Stimulated activated naive CD8-positive, alpha-beta T cell treated with anti-CD3 and anti-CD28 coated beads, Interleukin-15, Interleukin-2, amounts not matched to agents 100 ng/mL and 50 ng/mL, for 24 hours (primary cell): Measurements from ENCODE around the gene PHF1.

ENCODE experiments used
- H3K27ac Mint-ChIP-seq: one replicate; pipeline ENCODE4 v1.8.0; 2021; ENCODE audit warnings: mild to moderate bottlenecking, mixed read lengths
- H3K27me3 Mint-ChIP-seq: one replicate; pipeline ENCODE4 v1.8.0; 2021; ENCODE audit warnings: mixed read lengths
- H3K36me3 Mint-ChIP-seq: one replicate; pipeline ENCODE4 v1.8.0; 2021; ENCODE audit warnings: low read depth, mixed read lengths
- H3K4me1 Mint-ChIP-seq: one replicate; pipeline ENCODE4 v1.8.0; 2021; ENCODE audit warnings: low read depth, mixed read lengths
- H3K4me3 Mint-ChIP-seq: one replicate; pipeline ENCODE4 v1.8.0; 2021; ENCODE audit warnings: mild to moderate bottlenecking, mixed read lengths
- H3K9me3 Mint-ChIP-seq: one replicate; pipeline ENCODE4 v1.8.0; 2021; ENCODE audit warnings: mixed read lengths

The PHF1 gene

GRCh38 chr6:33430991-33431879, 20.4 kb downstream of the PHF1 start:
- H3K4me3 Mint-ChIP-seq = peak overlapping the region; percentile 94
- H3K36me3 Mint-ChIP-seq = peaks cover 24% of the 10 kb centered on the region
- H3K27ac Mint-ChIP-seq = peak overlapping the region; percentile 69
- no peaks in the 10 kb centered on the region for H3K27me3 Mint-ChIP-seq
- no peaks in the 10 kb centered on the region for H3K9me3 Mint-ChIP-seq
- peaks cover 67% of the 10 kb centered on the region for H3K4me1 Mint-ChIP-seq

GRCh38 chr6:33431880-33432541, 21.2 kb downstream of the PHF1 start:
- H3K27ac Mint-ChIP-seq = peak overlapping the region; percentile 80
- H3K27me3 Mint-ChIP-seq = no peaks in the 10 kb centered on the region
- no peaks in the 10 kb centered on the region for H3K9me3 Mint-ChIP-seq
- H3K36me3 Mint-ChIP-seq = peaks cover 31% of the 10 kb centered on the region
- peaks cover 60% of the 10 kb centered on the region for H3K4me1 Mint-ChIP-seq
- peak overlapping the region; percentile 94 for H3K4me3 Mint-ChIP-seq

- H3K4me1 Mint-ChIP-seq = peaks cover 54% of the 10 kb centered on the region
- H3K9me3 Mint-ChIP-seq = no peaks in the 10 kb centered on the region
- peaks cover 36% of the 10 kb centered on the region for H3K36me3 Mint-ChIP-seq
- peak overlapping the region; percentile 69 for H3K27ac Mint-ChIP-seq
- H3K27me3 Mint-ChIP-seq = no peaks in the 10 kb centered on the region
- H3K4me3 Mint-ChIP-seq = peak overlapping the region; percentile 94
These were observed 21.7 kb downstream of the PHF1 start for GRCh38 chr6:33432546-33432945.

- no peaks in the 10 kb centered on the region for H3K9me3 Mint-ChIP-seq
- H3K4me1 Mint-ChIP-seq = peaks cover 54% of the 10 kb centered on the region
These were observed 22.3 kb downstream of the PHF1 start for GRCh38 chr6:33433001-33433543.

GRCh38 chr6:33433544-33434191, 22.9 kb downstream of the PHF1 start:
- peaks cover 49% of the 10 kb centered on the region for H3K4me1 Mint-ChIP-seq
- H3K4me3 Mint-ChIP-seq = no peak overlapping the region
- peaks cover 37% of the 10 kb centered on the region for H3K36me3 Mint-ChIP-seq
- H3K9me3 Mint-ChIP-seq = no peaks in the 10 kb centered on the region
- no peaks in the 10 kb centered on the region for H3K27me3 Mint-ChIP-seq
- H3K27ac Mint-ChIP-seq = peak overlapping the region; percentile 42

More at GRCh38 chr6:33433001-33433543, 22.3 kb downstream of the PHF1 start:
- peak overlapping the region; percentile 94 for H3K4me3 Mint-ChIP-seq
- H3K27ac Mint-ChIP-seq = peak overlapping the region; percentile 21
- no peaks in the 10 kb centered on the region for H3K27me3 Mint-ChIP-seq
- peaks cover 37% of the 10 kb centered on the region for H3K36me3 Mint-ChIP-seq

- Mint-ChIP-seq H3K4me1 (peaks cover 39% of the 10 kb centered on the region), H3K36me3 (peaks cover 42% of the 10 kb centered on the region), H3K9me3 (no peaks in the 10 kb centered on the region), H3K4me3 (no peak overlapping the region), H3K27ac (no peak overlapping the region), H3K27me3 (no peaks in the 10 kb centered on the region)
These were observed 24.1 kb downstream of the PHF1 start for GRCh38 chr6:33434961-33435360.

GRCh38 chr6:33437666-33438065, 26.9 kb downstream of the PHF1 start:
- peaks cover 15% of the 10 kb centered on the region for H3K4me1 Mint-ChIP-seq
- H3K27ac Mint-ChIP-seq = no peak overlapping the region

GRCh38 chr6:33438978-33439594, 28.3 kb downstream of the PHF1 start:
- Mint-ChIP-seq H3K27ac (no peak overlapping the region), H3K9me3 (no peaks in the 10 kb centered on the region), H3K4me3 (no peak overlapping the region), H3K36me3 (peaks cover 31% of the 10 kb centered on the region), H3K27me3 (no peaks in the 10 kb centered on the region), H3K4me1 (peaks cover 5% of the 10 kb centered on the region)

More at GRCh38 chr6:33437666-33438065, 26.9 kb downstream of the PHF1 start:
- no peaks in the 10 kb centered on the region for H3K9me3 Mint-ChIP-seq
- H3K4me3 Mint-ChIP-seq = no peak overlapping the region
- peaks cover 40% of the 10 kb centered on the region for H3K36me3 Mint-ChIP-seq
- H3K27me3 Mint-ChIP-seq = no peaks in the 10 kb centered on the region

GRCh38 chr6:33439956-33440648, 29.3 kb downstream of the PHF1 start:
- Mint-ChIP-seq H3K9me3 (no peaks in the 10 kb centered on the region), H3K36me3 (peaks cover 38% of the 10 kb centered on the region), H3K4me1 (peaks cover 3% of the 10 kb centered on the region), H3K27me3 (no peaks in the 10 kb centered on the region), H3K4me3 (no peak overlapping the region), H3K27ac (peak overlapping the region; percentile 22)

- peaks cover 34% of the 10 kb centered on the region for H3K36me3 Mint-ChIP-seq
- no peaks in the 10 kb centered on the region for H3K9me3 Mint-ChIP-seq
- peaks cover 3% of the 10 kb centered on the region for H3K4me1 Mint-ChIP-seq
- no peak overlapping the region for H3K27ac Mint-ChIP-seq
- H3K4me3 Mint-ChIP-seq = no peak overlapping the region
- no peaks in the 10 kb centered on the region for H3K27me3 Mint-ChIP-seq
These were observed 30.0 kb downstream of the PHF1 start for GRCh38 chr6:33440649-33441309.

- Mint-ChIP-seq H3K4me1 (peaks cover 3% of the 10 kb centered on the region), H3K27ac (no peak overlapping the region)
These were observed 30.6 kb downstream of the PHF1 start for GRCh38 chr6:33441457-33441856.

GRCh38 chr6:33442283-33442682, 31.5 kb downstream of the PHF1 start:
- no peaks in the 10 kb centered on the region for H3K27me3 Mint-ChIP-seq
- H3K9me3 Mint-ChIP-seq = no peaks in the 10 kb centered on the region
- H3K4me1 Mint-ChIP-seq = peaks cover 3% of the 10 kb centered on the region
- H3K36me3 Mint-ChIP-seq = peaks cover 31% of the 10 kb centered on the region
- no peak overlapping the region for H3K27ac Mint-ChIP-seq
- H3K4me3 Mint-ChIP-seq = no peak overlapping the region

More at GRCh38 chr6:33441457-33441856, 30.6 kb downstream of the PHF1 start:
- Mint-ChIP-seq H3K9me3 (no peaks in the 10 kb centered on the region), H3K4me3 (no peak overlapping the region), H3K36me3 (peaks cover 34% of the 10 kb centered on the region), H3K27me3 (no peaks in the 10 kb centered on the region)

- Mint-ChIP-seq H3K27ac (no peak overlapping the region), H3K4me1 (peaks cover 3% of the 10 kb centered on the region), H3K27me3 (no peaks in the 10 kb centered on the region), H3K36me3 (peaks cover 31% of the 10 kb centered on the region), H3K4me3 (no peak overlapping the region), H3K9me3 (no peaks in the 10 kb centered on the region)
These were observed 32.2 kb downstream of the PHF1 start for GRCh38 chr6:33443025-33443424.
